IPS-18a (cell line): ENCODE data around the gene ADNP.
"Not testable (repeated sequence)": the region's sequence is repeated elsewhere in the genome, so short reads cannot be mapped to it uniquely, and the experiment has no call there.

Source experiments
- H3K27ac ChIP-seq: one replicate; pipeline ENCODE4 v1.5.1; 2013; ENCODE audit warnings: low read length
- H3K27me3 ChIP-seq: one replicate; pipeline ENCODE4 v1.6.1; 2013; ENCODE audit warnings: mild to moderate bottlenecking, low read length; ENCODE audit not compliant: control insufficient read depth, insufficient read depth
- H3K36me3 ChIP-seq: one replicate; pipeline ENCODE4 v1.6.1; 2013; ENCODE audit warnings: low read depth, low read length; ENCODE audit not compliant: control insufficient read depth
- H3K4me1 ChIP-seq: one replicate; pipeline ENCODE4 v1.6.1; 2013; ENCODE audit warnings: low read depth, low read length; ENCODE audit not compliant: control insufficient read depth
- H3K4me3 ChIP-seq: one replicate; pipeline ENCODE4 v1.5.1; 2013; ENCODE audit warnings: low read length
- H3K9ac ChIP-seq: one replicate; pipeline ENCODE4 v1.6.1; 2013; ENCODE audit warnings: mild to moderate bottlenecking, low read length, moderate library complexity
- H3K9me3 ChIP-seq: one replicate; pipeline ENCODE4 v1.6.1; 2013; ENCODE audit warnings: low read depth, low read length; ENCODE audit not compliant: control insufficient read depth

The ADNP gene

DNA sequence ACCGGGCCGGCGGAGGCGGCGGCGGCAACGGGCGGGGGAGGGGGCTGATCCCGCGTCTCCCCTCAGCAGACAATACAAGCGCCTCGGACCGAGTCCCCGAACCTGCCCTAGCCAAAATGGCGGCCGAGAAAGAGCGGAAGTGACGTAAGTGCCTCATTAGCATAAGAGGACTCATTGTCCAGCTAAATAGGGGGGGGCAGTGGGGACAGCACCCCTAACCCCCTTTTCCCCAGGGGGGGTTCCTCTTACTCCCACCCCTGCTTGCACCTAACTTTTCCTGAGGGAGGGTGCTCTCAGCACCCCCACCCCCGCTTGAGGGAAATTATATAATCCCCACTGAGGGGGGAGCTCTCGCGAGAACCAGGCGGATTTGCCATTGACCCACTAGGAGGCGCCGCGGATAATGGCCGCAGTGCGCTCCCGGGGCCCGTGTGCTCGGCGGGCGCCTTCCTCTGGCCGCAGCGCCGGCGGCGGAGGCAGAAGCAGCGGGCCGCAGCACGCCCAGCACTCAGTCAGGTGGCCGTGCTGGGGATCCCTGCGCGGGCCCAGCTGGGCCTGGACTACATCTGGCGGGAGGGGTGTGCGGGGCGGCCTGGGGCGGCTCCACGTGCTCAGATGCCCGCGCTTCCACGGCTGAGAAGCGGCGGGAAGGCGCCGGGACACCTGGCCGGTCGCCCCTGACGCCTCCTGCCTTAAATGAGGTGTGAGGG lies at the start of gene ADNP:
Gene ADNP, minus strand, starts transcription at position 132 of the 710 bp plus-strand sequence. CDS start 27,441 bp downstream, outside the sequence.
- peak within 1 kb of the TSS; percentile 93 for H3K9ac ChIP-seq
- H3K27me3 ChIP-seq: no peaks in the 10 kb centered on the region
- peak within 1 kb of the TSS; percentile 97 for H3K27ac ChIP-seq
- no peaks in the 10 kb centered on the region for H3K9me3 ChIP-seq
- H3K4me1 ChIP-seq: peaks cover 23% of the 10 kb centered on the region
- peak within 1 kb of the TSS; percentile 83 for H3K4me3 ChIP-seq
- peaks cover 60% of the 10 kb centered on the region for H3K36me3 ChIP-seq

DNA sequence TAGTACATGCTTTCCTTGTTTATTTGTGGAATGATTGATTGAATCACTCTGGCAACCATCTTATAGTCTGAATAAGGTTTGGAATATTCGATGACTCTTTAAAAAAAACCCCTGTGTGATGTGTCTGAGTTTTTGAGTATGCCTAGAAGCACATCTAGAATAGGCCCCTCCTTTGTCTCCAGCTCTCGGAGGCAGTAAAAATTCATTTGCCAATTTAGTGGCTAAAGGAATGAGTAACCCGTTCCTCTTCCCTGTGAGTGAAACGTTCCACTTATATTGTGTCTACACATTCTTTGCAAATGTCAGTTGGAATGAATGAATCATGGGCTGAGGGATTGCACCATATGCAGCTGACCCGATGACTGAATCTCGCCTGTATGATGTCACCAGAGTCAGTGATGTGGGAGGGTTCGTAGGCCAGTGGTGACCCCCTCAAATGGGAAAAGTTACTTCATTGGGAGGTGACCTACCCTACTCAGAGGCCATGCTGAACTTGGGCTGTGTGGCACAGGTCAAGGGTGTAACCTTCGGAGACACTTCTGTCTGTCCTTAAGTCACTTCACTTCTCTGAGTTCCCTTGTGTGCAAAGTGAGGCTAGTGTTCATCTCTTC lies 48.9 kb upstream of the ADNP start:
- Histone ChIP-seq H3K9ac (no peak overlapping the region), H3K27ac (no peak overlapping the region), H3K4me3 (no peak overlapping the region), H3K36me3 (no peaks in the 10 kb centered on the region), H3K9me3 (no peaks in the 10 kb centered on the region), H3K27me3 (no peaks in the 10 kb centered on the region), H3K4me1 (no peaks in the 10 kb centered on the region)

DNA sequence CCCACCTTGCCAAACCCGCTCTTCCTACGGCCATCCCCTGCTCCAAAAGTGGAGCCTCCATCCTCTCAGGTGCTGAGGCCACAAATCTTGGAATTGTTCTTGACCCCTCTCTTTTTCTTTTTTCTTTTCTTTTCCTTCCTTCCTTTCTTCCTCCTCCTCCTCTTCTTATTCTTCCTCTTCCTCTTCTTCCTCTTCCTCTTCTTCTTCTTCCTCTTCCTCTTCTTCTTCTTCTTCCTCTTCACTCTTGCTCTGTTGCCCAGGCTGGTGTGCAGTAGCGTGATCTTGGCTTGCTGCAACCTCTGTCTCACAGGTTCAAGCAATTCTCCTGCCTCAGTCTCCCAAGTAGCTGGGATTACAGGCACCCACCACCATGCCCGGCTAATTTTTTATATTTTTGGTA lies 47.3 kb upstream of the ADNP start:
- not testable (repeated sequence) for H3K36me3 ChIP-seq, H3K4me1 ChIP-seq, H3K9me3 ChIP-seq, H3K27ac ChIP-seq, H3K4me3 ChIP-seq, H3K9ac ChIP-seq, H3K27me3 ChIP-seq

DNA sequence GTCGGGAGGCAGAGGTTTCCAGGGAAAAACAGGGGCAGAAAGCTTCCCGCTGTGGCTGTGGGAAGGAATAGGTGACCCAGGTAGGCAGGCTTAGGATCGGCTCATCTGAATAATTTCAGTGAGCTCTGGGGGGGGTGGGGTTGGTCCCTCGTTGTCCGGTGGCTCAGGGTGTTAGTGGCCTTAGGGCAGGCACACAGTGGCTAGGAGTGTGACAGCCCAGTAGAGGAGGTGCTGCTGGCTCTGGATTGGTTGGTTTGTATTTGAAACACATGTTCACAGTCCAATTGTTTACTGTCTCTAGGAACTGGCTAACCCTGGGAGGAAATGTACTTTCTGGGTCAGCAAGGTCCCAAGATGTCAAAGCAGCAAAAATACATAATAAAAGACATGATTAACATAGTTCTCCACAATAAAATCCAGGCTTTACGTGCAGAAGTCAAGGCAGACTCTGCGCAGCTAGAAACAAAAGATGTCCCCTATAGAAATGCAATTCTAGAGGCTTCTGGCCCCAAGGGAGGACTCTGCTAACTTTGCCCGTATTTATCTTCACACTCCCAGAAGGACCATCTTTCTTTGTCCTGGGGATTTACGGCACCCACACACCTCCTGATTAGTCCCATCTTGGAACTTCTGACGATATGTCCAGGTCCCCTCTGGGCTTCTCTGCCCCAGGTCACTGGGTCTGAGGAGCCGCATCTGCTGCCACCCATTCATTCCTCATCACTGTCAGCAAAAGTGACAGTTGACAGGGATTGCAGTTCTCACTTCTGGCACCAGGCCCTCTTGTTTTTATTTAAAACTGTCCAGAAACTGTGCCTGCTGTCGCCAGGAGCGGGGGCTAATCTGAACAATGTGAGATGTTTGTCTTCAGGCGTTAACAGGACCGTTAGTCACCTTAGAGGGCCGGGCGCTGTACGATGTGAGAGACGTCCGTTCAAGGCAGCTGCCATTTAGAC lies 46.1 kb upstream of the ADNP start:
- Histone ChIP-seq H3K4me3 (no peak overlapping the region), H3K27ac (no peak overlapping the region), H3K9me3 (no peaks in the 10 kb centered on the region), H3K27me3 (no peaks in the 10 kb centered on the region), H3K4me1 (no peaks in the 10 kb centered on the region), H3K36me3 (no peaks in the 10 kb centered on the region), H3K9ac (no peak overlapping the region)

DNA sequence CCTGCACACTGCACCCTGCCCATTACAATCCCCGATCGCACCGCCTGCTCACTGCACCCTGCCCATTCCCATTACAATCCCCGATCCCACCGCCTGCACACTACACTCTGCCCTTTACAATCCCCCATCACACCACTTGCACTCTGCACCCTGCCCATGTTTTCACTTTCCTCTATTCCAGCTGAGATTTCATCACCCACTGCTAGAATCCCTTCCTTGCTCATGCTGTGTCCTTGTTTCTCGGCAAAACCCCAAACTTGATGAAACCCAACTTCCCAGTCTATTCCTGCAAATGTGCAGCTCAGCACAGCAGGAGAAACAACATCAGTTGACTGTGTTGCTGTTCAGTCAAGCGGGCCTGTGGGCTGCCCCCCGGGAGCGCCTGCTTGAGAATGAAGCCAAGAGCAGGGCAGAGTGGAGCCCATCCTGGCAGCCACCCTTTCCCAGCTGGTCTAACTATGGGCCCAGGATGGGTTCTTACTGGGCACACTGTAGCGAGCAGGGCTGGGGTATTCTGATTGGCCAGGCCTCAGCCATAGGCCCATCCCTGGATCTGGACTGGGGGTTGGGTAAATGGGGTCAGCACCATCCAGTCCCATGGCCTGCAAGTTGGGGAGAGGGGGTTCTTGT lies 44.6 kb upstream of the ADNP start:
- Histone ChIP-seq H3K36me3 (no peaks in the 10 kb centered on the region), H3K9ac (no peak overlapping the region), H3K27ac (no peak overlapping the region), H3K27me3 (no peaks in the 10 kb centered on the region), H3K4me3 (no peak overlapping the region), H3K4me1 (no peaks in the 10 kb centered on the region), H3K9me3 (no peaks in the 10 kb centered on the region)

DNA sequence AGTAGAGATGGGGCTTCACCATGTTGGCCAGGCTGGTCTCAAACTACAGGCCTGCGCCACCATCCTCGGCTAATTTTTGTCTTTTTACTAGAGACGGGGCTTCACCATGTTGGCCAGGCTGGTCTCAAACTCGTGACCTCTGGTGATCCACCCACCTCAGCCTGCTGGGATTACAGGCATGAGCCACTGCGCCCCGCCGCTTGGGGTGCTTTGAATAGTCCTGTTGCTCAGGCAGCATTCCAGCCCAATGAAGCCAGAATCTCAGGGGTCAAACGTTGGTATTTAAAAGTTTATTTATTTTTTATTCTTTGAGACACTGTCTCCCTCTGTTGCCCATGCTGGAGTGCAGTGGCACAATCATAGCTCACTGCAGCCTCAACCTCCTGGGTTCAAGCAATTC lies 38.7 kb upstream of the ADNP start:
- Histone ChIP-seq H3K9me3 (no peaks in the 10 kb centered on the region), H3K4me1 (no peaks in the 10 kb centered on the region), H3K4me3 (no peak overlapping the region), H3K36me3 (no peaks in the 10 kb centered on the region), H3K27me3 (no peaks in the 10 kb centered on the region), H3K27ac (no peak overlapping the region), H3K9ac (no peak overlapping the region)

DNA sequence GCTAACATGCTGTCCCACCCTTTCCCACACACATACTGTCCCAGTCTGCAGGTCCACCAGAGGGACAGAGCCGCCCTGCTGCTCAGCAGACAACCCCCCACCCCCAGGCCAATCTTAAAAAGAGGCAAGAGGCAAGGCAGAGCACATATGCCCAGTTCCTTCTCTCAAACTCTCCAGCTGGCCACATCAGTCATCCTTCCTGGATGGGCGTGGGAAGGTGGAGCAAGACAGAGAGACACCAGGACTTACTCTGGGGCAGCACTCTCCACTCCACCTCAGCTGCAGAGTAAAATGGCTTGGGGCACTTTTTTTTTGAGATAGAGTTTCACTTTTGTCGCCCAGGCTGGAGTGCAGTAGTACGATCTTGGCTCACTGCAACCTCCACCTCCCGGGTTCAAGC lies 38.2 kb upstream of the ADNP start:
- H3K27ac ChIP-seq: no peak overlapping the region
- no peak overlapping the region for H3K9ac ChIP-seq
- no peak overlapping the region for H3K4me3 ChIP-seq
- H3K4me1 ChIP-seq: no peaks in the 10 kb centered on the region
- no peaks in the 10 kb centered on the region for H3K27me3 ChIP-seq
- no peaks in the 10 kb centered on the region for H3K9me3 ChIP-seq
- no peaks in the 10 kb centered on the region for H3K36me3 ChIP-seq

DNA sequence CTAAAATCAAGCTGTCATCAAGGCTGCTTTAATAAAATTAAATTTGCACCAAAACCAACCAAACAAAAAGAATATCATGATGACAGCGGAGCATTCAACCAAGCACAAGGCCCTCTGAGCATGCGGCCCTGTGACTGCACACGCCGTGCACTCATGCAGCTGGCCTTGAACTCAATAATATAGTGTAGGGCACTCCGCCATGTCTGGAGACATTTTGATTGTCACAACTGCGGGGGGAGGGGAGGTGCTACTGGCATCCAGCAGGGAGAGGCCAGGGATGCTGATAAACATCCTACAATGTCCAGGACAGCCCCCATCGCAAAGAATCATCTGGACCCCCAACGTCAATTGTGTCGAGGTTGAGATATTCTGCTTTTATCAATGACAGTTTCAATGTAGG lies 37.1 kb upstream of the ADNP start:
- Histone ChIP-seq H3K9me3 (no peaks in the 10 kb centered on the region), H3K27ac (no peak overlapping the region), H3K4me3 (no peak overlapping the region), H3K9ac (no peak overlapping the region), H3K27me3 (no peaks in the 10 kb centered on the region), H3K4me1 (no peaks in the 10 kb centered on the region), H3K36me3 (no peaks in the 10 kb centered on the region)

DNA sequence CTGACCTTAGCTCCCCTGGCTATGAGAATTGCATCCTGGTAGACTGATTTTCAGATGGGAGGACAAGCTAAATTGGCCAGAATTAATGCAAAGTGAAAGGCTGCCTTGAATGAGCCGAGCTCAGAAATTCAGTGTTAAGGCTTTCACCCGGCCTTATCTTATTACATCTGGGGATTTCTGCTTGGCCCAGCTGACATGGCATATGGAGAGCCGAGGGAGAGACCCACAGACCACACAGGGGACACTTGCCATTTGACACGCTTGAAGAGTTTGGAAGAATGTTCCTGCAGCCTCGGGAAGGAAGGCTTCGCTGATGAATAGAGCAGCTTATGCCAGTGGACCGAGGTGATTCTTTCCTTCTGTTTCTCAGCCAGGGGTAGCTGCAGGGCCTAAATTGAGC lies 36.3 kb upstream of the ADNP start:
- Histone ChIP-seq H3K36me3 (no peaks in the 10 kb centered on the region), H3K4me1 (no peaks in the 10 kb centered on the region), H3K4me3 (no peak overlapping the region), H3K9me3 (no peaks in the 10 kb centered on the region), H3K27ac (no peak overlapping the region), H3K27me3 (no peaks in the 10 kb centered on the region), H3K9ac (no peak overlapping the region)

DNA sequence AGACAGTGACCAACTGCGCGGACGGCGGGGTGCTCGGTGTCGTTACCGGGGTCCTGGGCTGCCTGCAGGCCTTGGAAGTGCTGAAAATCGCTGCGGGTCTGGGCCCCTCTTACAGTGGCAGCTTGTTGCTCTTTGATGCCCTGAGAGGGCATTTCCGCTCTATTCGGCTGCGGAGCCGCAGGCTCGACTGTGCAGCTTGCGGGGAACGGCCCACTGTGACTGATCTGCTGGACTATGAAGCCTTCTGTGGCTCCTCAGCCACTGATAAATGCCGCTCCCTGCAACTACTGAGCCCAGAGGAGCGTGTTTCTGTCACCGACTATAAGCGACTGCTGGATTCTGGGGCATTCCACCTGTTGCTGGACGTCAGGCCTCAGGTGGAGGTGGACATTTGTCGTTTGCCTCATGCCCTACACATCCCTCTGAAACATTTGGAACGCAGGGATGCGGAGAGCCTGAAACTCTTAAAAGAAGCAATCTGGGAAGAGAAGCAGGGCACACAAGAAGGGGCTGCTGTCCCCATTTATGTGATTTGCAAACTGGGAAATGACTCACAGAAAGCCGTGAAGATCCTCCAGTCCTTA lies 28.4 kb upstream of the ADNP start:
- Histone ChIP-seq H3K9ac (peak overlapping the region; percentile 94), H3K4me1 (peaks cover 16% of the 10 kb centered on the region), H3K9me3 (no peaks in the 10 kb centered on the region), H3K27ac (no peak overlapping the region), H3K36me3 (peaks cover 8% of the 10 kb centered on the region), H3K27me3 (no peaks in the 10 kb centered on the region), H3K4me3 (peak overlapping the region; percentile 93)
